Stimulated activated naive CD8-positive, alpha-beta T cell treated with anti-CD3 and anti-CD28 coated beads, Interleukin-15, Interleukin-2, amounts not matched to agents 100 U/mL and 50 U/mL, for 24 hours (primary cell): ENCODE results near the gene CACNB3.

ENCODE experiments used
- ATAC-seq: fragments of 150-1000 bp; cut with Tn5 transposase; one replicate; pipeline ENCODE4 v1.10.0; 2021
- DNase-seq: peaks from one replicate; pipeline ENCODE4 v3.0.0; 2021

CACNB3 gene

DNA sequence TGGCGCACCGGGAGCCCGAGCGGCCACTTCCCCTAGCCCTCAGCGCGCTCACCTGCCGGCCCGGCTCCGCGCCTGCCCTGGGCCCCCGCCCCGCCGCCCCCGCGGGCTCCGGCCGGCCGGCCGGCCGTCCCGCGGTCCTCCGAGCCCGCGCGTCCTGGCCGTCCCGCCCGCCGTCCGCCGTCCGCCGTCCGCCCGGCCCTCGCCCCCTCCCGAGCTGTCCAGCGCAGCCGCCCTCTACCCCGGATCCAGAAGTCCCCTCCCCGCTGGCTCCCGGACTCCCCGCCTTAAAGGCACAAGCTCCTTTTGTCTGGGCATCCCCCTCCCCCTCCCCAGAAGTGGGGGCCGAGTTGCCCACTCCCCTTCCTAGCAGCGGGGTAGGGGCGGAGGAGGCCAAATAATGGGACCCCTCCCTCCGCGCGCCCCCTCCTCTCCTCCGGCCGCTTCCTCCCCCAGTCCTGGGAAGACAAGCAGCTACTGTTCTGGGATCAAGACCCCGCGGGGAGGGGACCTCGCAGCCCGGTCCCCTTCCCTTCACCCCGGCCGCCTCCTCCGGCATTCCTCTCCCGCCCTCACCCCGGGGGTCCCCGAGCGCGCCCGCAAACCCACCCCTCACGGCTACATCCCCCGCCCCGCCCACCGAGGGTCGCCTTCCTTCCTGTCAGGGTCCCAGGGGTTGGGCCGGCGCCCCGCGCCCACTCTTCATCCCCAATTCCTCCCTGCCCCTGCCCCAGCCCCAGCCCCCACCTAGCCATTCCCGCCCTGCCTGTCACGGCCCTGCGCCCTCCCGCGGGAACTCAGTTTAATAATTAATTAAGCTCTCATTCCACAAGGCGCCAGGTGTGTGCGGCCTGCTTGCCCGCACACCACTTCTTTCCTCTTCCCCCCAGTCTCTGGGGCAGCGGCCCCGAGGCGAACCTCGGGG lies 29.2 kb upstream of the CACNB3 start, which contains the start of gene ADCY6:
Gene ADCY6 (minus strand): TSS at position 236 of the 922 bp plus-strand sequence. CDS start 5,655 bp downstream, outside the sequence.
- DNase-seq: no peak

DNA sequence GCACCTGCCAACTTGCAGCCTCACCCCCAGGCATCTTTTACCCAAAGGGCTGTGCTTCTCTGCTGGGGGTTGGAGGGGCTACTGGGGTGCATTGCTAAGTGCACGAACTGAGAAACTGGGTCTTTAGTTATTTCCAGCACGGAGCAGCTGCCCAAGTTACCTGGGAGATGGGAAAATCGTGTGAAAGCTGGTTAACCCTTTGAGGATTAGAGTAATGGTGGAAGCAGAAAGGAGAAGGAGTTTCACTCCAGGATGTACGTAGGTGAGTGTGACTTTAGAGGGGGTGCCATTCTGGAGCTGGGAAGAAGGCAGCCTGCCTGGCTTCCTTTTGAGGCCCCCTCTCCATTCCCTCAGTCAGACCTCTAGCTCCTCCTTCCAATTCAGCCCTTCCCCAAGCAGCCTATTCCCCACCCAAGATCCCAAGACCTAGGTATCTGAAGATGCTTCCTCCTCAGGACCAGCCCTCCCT lies 28.4 kb upstream of the CACNB3 start:
- DNase-seq: no peak
- ATAC-seq: no peak

More for the DNA sequence above, 29.2 kb upstream of the CACNB3 start, which contains the start of gene ADCY6:
- ATAC-seq: no peak

DNA sequence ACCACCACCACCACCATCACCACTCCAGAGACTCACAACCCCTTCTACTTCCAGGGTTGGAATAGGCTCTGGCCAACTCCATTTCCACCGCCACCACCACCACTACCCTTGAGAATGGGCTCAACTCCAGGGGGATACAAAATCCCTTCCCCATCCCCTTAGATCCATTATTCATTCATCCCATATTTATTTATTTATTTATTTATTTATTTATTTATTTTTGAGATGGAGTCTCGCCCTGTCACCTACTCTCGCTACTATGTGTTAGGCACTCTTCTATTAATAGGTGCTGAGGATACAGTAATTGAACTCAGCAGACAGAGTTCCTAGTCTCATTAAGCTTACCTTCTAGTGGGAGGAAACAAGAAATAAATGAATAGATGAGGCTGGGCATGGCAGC lies 24.6 kb upstream of the CACNB3 start:
- DNase-seq (no peak), ATAC-seq (no peak)

DNA sequence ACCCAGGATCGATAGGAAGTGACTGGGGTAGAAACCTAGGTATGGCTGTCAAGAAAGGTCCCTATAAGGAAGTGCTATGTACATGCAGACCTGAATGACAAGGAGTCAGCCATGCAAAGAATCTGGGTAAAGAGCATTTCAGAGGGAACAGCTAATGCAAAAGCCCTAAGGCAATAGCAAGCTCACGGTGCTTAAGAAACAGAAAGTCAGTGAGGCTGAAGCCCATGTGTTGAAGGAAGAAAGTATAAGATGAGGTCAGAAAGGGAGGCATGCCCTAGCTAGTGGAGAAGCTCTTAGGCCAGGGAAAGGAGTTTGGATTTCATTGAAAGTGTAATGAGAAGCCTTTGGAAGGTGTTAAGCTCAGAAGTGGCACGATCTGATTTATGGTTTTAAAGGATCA lies 23.4 kb upstream of the CACNB3 start:
- ATAC-seq (no peak), DNase-seq (no peak)

DNA sequence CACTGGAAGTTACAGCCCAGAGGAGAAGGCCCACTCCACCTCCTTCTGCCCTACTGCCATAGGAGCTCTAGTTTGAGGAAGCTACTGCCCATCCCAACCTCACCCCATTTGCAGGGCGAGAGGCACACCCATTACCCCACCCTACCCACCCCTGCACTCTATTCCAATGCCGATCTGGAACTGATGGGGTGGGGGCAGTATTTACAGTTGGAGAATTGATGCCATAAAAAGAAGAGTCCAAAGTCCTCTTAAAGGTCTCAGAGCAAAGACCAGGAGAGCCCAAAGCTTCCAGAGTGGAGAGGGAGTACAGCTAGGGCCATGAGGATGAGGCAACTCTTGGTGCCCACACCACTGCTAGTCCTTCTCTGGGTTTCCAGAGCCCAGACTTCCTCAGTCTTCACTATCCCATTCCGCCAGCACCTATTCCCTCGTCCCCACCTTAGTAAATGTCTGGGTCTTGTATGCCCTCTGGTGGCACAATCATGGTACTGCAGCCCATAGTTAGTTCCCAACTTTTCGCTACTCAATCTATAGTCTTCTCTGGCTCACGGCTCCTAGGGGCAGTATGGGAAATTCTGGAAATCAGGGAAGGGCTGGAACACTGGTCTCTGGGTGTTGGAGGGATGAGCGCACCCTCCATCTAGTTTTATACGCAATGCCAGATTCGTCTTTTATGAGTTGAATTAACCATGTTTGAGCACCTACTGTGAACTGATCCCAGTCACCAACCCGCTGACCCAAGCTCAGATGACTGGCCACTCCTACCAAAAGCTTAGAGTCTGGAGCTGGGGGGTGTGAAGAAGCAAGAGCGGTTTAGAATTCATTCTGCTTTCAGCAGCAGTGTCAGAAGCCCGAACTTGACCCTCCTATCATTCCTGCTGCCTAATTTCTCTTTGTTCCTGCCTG lies 22.5 kb upstream of the CACNB3 start:
- ATAC-seq (peak; percentile 61), DNase-seq (peak; percentile 64)

DNA sequence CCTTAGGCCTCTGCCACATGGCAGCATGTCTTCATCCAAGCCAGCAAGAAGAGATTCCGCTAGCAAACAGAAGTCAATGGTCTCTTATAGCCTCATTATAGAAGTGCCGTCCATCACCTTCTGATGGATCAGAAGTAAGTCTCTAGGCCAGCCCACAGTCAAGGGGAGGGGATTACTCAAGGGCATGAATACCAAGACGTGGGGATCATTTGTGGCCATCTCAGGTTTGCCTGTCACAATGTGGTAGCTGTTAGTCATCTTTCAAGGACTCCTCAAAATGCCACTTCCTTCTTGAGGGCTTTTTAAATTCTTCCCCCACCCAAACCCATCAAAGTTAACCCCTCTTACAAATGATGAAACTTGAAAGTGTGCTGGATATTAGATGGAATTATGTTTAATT lies 21.3 kb upstream of the CACNB3 start:
- DNase-seq (peak; percentile 52), ATAC-seq (peak; percentile 95)

DNA sequence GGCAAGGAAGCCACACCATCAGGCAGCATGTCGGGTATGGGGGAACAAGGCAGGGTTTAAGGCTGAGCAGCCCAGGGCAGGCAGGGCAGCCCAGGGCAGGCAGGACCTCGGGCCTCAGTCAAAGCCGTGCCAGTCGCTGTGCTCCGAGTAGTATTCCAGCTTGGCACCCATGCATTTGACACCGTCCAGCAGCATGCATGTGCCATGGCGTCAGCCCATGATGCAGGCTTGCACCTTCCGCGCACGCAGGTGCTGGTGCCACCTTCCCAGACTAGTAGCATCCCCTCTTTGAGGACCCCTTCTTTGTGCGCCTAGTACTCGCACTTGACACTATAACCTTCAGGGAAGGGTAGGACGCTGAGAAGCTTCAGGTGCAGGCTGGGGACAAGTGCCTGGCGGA lies 17.8 kb upstream of the CACNB3 start:
- ATAC-seq: no peak
- no peak for DNase-seq

DNA sequence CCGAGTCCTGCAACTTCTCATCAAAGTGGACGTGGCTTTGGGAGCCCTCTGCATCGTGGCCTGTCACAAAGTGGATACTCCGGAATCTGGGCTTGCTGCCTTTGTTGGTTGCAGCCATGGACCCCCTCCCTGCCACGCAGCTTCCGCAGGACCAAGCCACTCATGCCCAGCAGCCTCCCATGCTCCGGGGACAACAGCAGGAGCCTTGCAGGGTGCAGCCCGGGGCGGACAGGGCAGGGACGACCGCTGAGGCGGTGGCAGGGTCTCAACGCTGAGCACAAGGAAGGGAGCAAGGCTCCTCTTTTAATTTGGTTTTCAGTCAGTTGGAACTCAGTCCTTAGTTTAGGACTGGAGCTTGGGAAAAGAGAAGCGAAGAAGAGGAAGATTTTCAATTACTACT lies 17.3 kb upstream of the CACNB3 start:
- DNase-seq (no peak), ATAC-seq (no peak)

DNA sequence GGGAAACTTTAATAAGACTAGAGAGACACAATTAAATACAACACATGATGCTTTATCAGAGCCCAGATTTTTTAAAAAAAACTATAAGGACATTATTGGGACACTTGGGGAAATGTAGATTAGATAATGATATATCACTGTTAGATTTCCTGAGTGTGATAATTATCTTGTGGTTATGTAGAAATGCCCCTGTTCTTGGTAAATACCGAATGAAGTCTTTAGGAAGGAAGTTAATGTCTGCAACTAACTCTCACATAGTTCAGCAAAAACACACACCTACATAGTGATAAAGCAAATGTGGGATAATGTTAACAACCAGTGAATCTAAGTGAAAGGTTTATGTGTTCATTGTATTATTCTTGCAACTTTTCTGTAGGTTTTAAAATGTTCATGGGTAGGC lies 14.6 kb upstream of the CACNB3 start:
- no peak for ATAC-seq
- DNase-seq: no peak

DNA sequence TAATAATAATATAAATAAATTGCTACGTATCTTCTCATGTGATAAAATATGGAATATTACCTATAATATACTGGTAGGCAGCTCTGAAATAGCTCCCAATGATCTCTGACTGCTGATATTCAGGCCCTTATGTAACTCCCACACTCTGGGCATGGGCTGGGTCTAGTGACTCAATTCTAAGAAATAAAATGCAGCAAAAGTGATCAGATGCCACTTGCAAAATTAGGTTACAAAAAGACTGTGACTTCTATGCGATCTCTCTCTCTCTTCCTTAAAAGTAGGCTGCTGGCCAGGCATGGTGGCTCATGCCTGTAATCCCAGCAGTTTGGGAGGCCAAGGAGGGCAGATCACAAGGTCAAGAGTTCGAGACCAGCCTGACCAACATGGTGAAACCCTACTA lies 10.3 kb upstream of the CACNB3 start:
- DNase-seq: no peak
- no peak for ATAC-seq

DNA sequence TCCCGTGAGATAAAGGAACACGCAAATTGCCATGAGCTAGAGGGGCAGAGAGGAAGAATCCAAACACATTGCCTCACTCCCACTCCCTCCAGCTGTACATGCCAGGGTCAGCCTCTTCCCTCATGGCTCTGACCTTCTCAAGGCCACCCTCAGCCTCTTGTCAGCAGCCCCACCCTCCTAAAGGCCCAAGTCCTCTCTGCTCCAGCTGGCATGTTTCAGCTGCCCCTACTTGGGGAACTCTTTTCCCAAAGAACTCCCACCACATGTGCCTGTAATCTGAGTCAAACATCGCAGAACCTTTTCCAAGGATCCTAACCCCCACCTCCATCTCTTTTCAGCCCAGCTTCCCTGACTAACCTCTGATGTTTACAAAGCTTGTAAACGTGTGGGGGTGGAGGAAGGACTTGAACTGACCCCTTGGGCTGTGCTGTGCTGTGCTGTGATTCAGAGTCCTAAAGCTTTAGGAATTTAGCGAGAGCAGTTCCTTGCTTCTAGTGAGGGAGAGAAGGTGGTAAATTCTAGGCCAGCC lies 7.3 kb upstream of the CACNB3 start:
- ATAC-seq (no peak), DNase-seq (no peak)

DNA sequence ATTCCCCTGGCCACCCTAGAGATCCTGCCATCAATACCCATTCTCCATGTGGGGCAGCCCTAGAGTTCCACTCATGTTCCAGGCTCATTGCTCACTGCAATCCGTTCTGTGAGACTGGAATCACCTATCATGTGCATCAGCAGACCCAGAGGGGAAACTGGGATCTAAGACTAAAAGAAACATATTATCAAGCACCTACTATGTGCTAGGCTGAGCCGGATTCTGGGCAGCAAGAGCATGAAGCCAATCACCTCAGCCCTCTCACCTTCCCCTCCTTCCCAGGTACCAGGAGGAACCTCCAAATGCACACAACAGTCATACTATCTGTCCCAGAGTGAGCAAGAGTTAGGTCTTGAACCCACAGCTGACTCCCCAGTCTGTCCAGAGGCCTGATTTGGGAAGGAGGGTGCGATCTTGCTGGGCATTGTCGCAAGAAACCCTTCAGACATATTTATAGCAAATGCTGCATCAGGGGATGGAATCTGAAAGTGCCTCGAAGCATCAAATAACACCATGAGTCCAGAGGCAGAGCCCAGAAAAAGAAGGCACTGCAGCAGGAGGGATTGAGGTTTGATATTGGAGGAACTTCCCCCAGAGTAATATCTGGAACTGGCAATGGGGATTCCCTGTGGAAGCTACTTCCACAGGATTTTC lies 6.7 kb upstream of the CACNB3 start:
- DNase-seq: no peak
- ATAC-seq: no peak

DNA sequence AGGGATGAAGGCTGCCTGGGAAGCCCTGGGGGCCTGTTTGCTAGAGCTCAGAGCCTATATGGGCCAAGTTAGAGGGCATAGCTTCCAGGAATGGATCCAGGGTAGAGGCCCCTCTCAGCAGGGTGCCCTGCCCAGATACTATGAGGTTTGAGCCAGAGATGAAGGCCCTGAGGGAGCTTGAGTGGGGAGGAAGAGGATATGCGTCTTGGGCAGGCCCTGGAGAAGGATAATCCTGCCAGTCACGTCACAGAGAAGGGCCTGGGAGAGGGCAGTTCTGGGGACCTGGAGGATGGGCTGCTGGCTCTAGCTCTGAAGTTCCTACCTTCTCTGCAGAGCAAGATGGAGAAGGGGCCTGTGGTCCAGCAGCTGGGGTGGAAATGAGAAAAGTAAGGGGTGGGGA lies 5.9 kb upstream of the CACNB3 start:
- ATAC-seq (no peak), DNase-seq (no peak)

DNA sequence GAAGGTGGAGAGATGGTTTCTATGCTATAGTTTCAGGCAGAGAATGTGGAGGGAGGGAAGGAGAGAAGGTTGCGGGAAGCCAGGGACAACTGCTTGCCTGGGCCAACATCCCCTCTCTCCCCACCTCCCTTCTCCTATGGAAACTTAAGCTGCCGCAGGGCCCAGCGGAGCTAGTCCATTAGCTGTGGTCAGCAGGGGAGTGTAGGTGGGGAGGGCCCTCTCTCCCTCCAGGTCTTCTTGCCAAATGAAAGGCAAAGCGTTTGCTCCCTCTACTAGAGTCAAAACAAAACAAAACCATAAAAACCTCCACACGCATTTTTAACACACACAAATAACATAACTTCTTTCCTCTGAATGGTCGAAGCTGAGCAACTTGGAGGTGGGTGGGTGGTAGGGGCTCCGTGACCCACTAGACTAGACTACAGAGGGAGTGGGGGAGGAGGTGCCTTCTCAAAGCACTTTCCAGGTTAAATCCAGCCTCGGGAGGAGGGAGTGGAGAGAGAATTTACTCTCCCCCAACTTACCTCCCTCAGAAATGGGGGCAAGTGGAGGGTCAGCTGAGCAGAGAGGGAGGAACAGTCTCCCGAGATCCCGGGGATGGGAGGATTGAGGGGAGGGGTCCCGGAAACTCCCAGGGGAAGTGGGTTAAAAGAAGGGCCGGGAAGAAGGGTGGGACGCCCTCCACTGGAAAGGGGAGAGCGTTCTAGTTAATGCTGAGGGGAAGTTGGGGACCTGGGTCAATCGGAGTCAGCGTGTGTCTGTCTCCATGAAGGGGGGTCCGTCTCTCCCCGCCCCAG lies 4.6 kb upstream of the CACNB3 start:
- ATAC-seq (no peak), DNase-seq (no peak)

DNA sequence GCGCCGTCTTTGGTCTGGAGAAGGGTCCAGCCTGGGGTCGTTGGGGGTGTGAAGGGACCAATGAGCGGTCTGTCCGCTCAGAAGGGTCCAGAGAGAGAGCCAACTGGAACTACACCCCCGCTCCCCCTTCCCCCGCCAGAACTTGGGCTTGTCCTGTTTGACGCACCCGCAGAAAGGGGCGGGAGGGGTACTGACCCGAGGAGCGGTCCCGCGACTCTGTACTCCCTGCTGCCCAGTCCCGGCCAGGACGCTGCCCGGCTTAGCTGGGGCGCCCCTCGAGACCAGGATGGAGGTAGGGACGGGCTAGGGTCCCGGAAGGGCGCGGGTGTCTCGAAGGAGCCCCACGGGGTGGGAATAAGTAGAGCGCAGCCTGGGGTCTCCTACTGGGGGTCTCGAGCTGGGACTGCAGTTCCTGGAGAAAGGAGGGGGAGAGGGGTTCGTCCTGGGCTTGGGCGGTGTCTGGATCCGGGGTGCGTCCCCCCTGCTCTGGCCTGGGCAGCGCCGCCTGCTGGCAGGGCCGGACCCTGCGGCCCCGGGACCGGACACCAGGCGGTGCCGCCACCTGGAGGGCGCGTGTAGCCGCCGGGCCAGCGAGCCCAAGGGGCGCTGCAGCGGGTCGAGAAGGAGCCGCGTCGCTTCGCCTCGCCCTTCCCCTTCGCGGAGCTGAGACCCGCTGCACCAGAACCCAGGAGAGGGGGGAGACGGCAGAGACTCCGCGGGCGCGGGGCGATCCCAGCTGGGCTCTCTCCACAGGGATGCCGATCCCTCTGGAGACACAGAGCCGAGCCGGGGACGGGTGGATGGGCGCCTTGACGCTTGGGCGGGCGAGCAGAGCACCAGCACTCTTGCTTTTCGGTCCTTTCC lies 3.8 kb upstream of the CACNB3 start:
- ATAC-seq: peak; percentile 80
- peak; percentile 93 for DNase-seq

DNA sequence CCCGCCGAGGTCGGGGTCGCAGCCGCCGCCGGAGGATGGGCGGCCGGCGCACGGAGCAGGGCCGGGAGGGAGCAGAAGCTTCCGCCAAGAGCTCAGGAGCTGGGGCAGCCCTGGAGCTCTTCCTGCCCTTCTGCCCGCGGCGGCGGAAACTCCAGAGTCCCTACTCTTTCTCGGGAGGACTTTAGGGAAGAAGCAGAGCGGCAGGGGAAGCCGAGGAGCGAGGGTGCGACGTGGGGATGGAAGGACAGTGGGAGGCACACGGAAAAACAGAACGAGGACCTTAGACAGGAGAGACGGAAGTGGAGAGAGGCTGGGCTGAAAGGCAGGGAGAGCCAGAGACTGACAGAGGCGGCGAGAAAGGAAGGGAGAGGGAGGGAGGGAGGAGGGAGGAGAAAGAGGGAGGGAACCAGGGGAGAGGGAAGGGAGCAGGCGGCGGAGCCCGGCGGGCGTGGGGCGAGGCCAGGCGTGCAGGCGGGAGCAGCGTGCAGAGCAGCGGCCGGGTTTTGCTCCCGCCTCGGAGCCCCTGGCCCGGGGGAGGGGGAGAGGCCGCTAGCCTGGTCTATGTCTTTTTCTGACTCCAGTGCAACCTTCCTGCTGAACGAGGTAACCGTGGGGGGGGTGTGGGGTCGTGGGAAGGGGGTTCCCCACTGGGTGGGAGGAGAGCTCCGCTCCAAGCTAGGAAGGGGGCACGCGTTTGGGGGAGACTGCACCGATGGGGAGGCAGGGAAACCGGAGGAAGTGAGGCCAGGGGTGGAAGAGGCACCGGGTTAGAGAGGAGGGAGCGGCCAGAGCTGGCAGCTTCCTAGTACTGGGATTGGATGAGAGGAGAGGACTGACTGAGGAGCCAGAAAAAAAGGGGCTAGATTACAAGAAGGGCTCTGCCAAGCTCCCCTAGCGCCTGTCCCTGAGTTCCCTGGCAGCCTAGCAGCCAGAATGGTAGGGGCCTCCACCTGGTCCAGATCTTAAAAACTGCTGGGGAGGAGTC lies 2.9 kb upstream of the CACNB3 start:
- ATAC-seq (peak; percentile 42), DNase-seq (peak; percentile 54)

DNA sequence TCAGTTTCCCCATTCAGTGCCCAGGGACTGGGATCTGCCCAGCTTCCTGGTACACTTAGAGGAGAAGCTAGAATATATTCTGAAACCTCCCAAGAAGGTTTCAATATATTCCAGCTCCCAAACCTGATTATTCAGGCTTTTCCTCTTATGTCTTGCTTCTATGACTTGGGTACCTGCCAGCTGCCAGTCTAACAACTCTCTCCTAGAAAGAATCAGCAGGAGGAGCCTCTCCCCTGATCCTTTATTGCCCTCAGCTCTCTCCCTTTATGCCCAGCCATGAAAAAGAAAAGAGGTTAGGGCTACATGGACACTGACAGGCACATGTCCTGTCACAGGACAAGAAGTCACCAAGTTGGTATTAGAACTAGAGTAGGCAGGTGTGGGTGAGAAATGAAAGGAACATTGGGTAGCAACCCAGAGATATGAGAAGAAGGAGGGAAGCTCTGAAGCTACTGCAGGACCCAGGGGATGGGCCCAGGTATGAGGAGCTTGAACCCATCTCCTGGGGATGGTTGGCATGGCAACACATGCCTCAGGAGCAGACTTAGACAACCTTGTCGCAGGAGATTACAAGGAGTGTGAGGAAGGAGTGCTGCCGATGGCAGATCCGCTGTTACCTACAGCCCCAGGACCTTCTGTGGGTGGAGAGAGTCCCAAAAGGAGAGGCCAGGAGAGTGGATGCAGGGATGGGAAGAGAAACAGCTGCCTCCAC lies 2.0 kb upstream of the CACNB3 start:
- ATAC-seq: no peak
- DNase-seq: no peak
